ENCODE results near the gene CAMP. TPM values are rescaled to one million over a fixed set of nuclear protein-coding genes. Genes with fewer than 3 reads are reported as not detected.
A peak's percentile ranks its signal among the peaks of the same experiment; 100 is the strongest.

Gene CAMP
- total RNA-seq, 1 donor from 2014 or later = not detected

GRCh38 chr3:48247401-48247811, 24.1 kb downstream of the CAMP start:
- no peaks in the 10 kb centered on the region for H3K4me1 Mint-ChIP-seq (ENCODE audit: unreplicated experiment)
- DNase-seq (ENCODE audit: extremely low spot score, unreplicated experiment) = no peak
- H3K27me3 Mint-ChIP-seq (ENCODE audit: unreplicated experiment) = no peaks in the 10 kb centered on the region
- TF ChIP-seq, protein P1, sequence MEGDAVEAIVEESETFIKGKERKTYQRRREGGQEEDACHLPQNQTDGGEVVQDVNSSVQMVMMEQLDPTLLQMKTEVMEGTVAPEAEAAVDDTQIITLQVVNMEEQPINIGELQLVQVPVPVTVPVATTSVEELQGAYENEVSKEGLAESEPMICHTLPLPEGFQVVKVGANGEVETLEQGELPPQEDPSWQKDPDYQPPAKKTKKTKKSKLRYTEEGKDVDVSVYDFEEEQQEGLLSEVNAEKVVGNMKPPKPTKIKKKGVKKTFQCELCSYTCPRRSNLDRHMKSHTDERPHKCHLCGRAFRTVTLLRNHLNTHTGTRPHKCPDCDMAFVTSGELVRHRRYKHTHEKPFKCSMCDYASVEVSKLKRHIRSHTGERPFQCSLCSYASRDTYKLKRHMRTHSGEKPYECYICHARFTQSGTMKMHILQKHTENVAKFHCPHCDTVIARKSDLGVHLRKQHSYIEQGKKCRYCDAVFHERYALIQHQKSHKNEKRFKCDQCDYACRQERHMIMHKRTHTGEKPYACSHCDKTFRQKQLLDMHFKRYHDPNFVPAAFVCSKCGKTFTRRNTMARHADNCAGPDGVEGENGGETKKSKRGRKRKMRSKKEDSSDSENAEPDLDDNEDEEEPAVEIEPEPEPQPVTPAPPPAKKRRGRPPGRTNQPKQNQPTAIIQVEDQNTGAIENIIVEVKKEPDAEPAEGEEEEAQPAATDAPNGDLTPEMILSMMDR (IDR thresholded peaks at IDR 0.05) = no peak
- H3K36me3 Mint-ChIP-seq (ENCODE audit: unreplicated experiment) = peaks cover 4% of the 10 kb centered on the region
- no peak overlapping the region for H3K27ac Mint-ChIP-seq (ENCODE audit: unreplicated experiment)
- no peaks in the 10 kb centered on the region for H3K9me3 Mint-ChIP-seq (ENCODE audit: unreplicated experiment)
- no peak overlapping the region for H3K4me3 Mint-ChIP-seq (ENCODE audit: unreplicated experiment)

GRCh38 chr3:48248095-48248850, 25.0 kb downstream of the CAMP start:
- TF ChIP-seq, protein P1 (IDR thresholded peaks at IDR 0.05) = no peak
- no peaks in the 10 kb centered on the region for H3K4me1 Mint-ChIP-seq (ENCODE audit: unreplicated experiment)
- no peaks in the 10 kb centered on the region for H3K9me3 Mint-ChIP-seq (ENCODE audit: unreplicated experiment)
- peaks cover 4% of the 10 kb centered on the region for H3K36me3 Mint-ChIP-seq (ENCODE audit: unreplicated experiment)
- DNase-seq (ENCODE audit: extremely low spot score, unreplicated experiment) = no peak
- no peaks in the 10 kb centered on the region for H3K27me3 Mint-ChIP-seq (ENCODE audit: unreplicated experiment)
- H3K27ac Mint-ChIP-seq (ENCODE audit: unreplicated experiment) = no peak overlapping the region
- H3K4me3 Mint-ChIP-seq (ENCODE audit: unreplicated experiment) = no peak overlapping the region

DNA sequence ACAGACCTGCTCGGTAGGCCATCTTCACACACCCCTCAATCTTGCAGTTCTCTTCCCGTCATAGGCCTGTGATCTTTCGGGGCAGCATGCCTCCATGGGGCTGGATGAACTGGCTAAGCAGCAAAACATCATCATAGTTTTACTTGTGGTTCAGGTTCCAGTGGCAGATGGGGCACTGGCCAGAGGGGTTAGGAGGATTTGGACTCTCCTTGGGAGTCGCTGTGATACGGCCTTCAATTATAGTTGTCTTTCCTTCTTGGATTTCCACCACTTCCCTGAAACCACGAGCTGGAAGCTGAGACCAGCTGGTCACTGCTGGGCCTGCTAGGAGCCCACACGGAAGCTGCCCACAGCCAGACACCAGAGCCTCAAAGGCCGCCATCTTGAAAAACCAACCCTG, 33.3 kb downstream of the CAMP start:
- peaks cover 8% of the 10 kb centered on the region for H3K9me3 Mint-ChIP-seq (ENCODE audit: unreplicated experiment)
- H3K27me3 Mint-ChIP-seq (ENCODE audit: unreplicated experiment) = no peaks in the 10 kb centered on the region
- no peaks in the 10 kb centered on the region for H3K4me1 Mint-ChIP-seq (ENCODE audit: unreplicated experiment)
- H3K36me3 Mint-ChIP-seq (ENCODE audit: unreplicated experiment) = peaks cover 13% of the 10 kb centered on the region
- H3K27ac Mint-ChIP-seq (ENCODE audit: unreplicated experiment) = no peak overlapping the region
- TF ChIP-seq, protein P1 (IDR thresholded peaks at IDR 0.05) = no peak
- no peak overlapping the region for H3K4me3 Mint-ChIP-seq (ENCODE audit: unreplicated experiment)
- DNase-seq (ENCODE audit: extremely low spot score, unreplicated experiment) = no peak

DNA sequence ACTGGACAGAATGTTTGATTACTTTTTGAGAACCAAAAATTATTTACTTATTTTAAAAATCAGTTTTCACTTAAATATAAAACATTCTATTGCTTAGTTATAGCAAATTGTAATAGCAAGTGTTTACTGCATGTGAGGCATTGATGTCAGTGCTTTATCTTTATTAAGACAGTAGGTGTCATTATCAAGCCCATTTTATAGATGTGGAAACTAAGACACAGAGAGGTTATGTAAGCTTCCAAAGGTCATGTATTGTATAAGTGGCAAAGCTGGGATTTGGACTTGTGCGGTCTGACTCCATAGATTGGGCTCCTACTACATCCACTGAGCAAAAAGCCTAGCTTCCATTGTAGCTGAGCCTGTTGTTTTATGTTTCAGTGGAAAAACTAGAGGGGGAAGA, 35.2 kb downstream of the CAMP start:
- Mint-ChIP-seq H3K27ac (ENCODE audit: unreplicated experiment) (no peak overlapping the region), H3K4me3 (ENCODE audit: unreplicated experiment) (no peak overlapping the region), H3K4me1 (ENCODE audit: unreplicated experiment) (no peaks in the 10 kb centered on the region), H3K9me3 (ENCODE audit: unreplicated experiment) (peaks cover 8% of the 10 kb centered on the region), H3K27me3 (ENCODE audit: unreplicated experiment) (no peaks in the 10 kb centered on the region), H3K36me3 (ENCODE audit: unreplicated experiment) (peaks cover 22% of the 10 kb centered on the region)
- DNase-seq (ENCODE audit: extremely low spot score, unreplicated experiment) = no peak
- TF ChIP-seq, protein P1 (IDR thresholded peaks at IDR 0.05) = no peak

- H3K27ac Mint-ChIP-seq (ENCODE audit: unreplicated experiment) = no peak overlapping the region
- H3K27me3 Mint-ChIP-seq (ENCODE audit: unreplicated experiment) = no peaks in the 10 kb centered on the region
- peaks cover 23% of the 10 kb centered on the region for H3K36me3 Mint-ChIP-seq (ENCODE audit: unreplicated experiment)
- no peaks in the 10 kb centered on the region for H3K4me1 Mint-ChIP-seq (ENCODE audit: unreplicated experiment)
- TF ChIP-seq, protein P1 (IDR thresholded peaks at IDR 0.05) = no peak
- no peaks in the 10 kb centered on the region for H3K9me3 Mint-ChIP-seq (ENCODE audit: unreplicated experiment)
- peak; percentile 48 for DNase-seq (ENCODE audit: extremely low spot score, unreplicated experiment)
- no peak overlapping the region for H3K4me3 Mint-ChIP-seq (ENCODE audit: unreplicated experiment)
Measured at GRCh38 chr3:48267782-48268181, 44.5 kb downstream of the CAMP start.

Data from osteocyte (in vitro differentiated cells).